Mucosa of descending colon (tissue), 3 donors: ENCODE measurements around the gene COL8A1. TPM values are rescaled to one million over a fixed set of nuclear protein-coding genes. Genes with fewer than 3 reads are reported as not detected.
"Not testable (repeated sequence)": the region's sequence is repeated elsewhere in the genome, so short reads cannot be mapped to it uniquely, and the experiment has no call there.

ENCODE experiments used
- ATAC-seq: fragments of 200-7000 bp; cut with Tn5 transposase; one replicate; pipeline ENCODE4 v1.9.1; 2020; ENCODE audit warnings: mild to moderate bottlenecking, moderate library complexity
- DNase-seq, 3 donors: peaks; one replicate each; pipeline ENCODE4 v3.0.0-alpha.2; 2020
- H3K36me3 ChIP-seq: fragments of 200-600 bp; one replicate; pipeline ENCODE4 v1.8.0; 2021; ENCODE audit warnings: low read depth, mild to moderate bottlenecking
- H3K4me1 ChIP-seq: fragments of 200-600 bp; one replicate; pipeline ENCODE4 v1.8.0; 2021; ENCODE audit warnings: low read depth, mild to moderate bottlenecking
- H3K4me3 ChIP-seq: fragments of 200-600 bp; one replicate; pipeline ENCODE4 v1.8.0; 2021; ENCODE audit warnings: mild to moderate bottlenecking
- H3K9me3 ChIP-seq: fragments of 200-600 bp; one replicate; pipeline ENCODE4 v1.8.0; 2021; ENCODE audit warnings: mild to moderate bottlenecking
- CTCF ChIP-seq: fragments of 200-600 bp; IDR thresholded peaks from one replicate; pipeline ENCODE4 v1.8.0; 2022; ENCODE audit warnings: antibody characterized with exemption, mild to moderate bottlenecking
- intact Hi-C, 2 donors: fragments of 100-400 bp; cut with DNase I in 1 of 2; cut with micrococcal nuclease in 1 of 2; formaldehyde crosslinking; loops; one replicate each; pipeline versions ENCODE4 v1.11.0 to v1.11.1; 2022; cut with DNase I, micrococcal nuclease
- long read RNA-seq, 2 donors: library from polyadenylated mRNA; unstranded; transcript quantifications; one replicate each; pipeline ENCODE4 v2.0.0, GENCODE V29; 2019 to 2021
- total RNA-seq, 3 donors: library from RNA; stranded (reverse); fragmentation: NEBNext Ultra II Directional in 2 of 3; extraction: Animal tissue kit (Norgen Biotek cat#: 25700) in 2 of 3; gene quantifications; one replicate each; pipeline versions ENCODE4 v1.2.1 to v1.2.4, GENCODE V29; 2021 to 2023
- donor health status: DM: no; HTN: no; CAD: no; lungs with moderate emphysema.
- donor health status: DM: no; HTN: no; CAD: no.
- donor health status: DM: no; HTN: yes; CAD: no.

The COL8A1 gene
- 1 to 10 TPM in 2 of 3 donors, under 1 TPM in 1; 0.75 to 7.6 (median 3.8) TPM for total RNA-seq
- long read RNA-seq, donor 1, full-length matches to known transcripts = 16 of 22 reads
- long read RNA-seq, donor 1, partial matches to known transcripts = 3 of 22 reads
- long read RNA-seq, donor 1, other reads (novel, unspliced or antisense) = 3 of 22 reads
- long read RNA-seq, donor 2, full-length matches to known transcripts = 6 of 6 reads
- long read RNA-seq, donor 2, partial matches to known transcripts = 0 of 6 reads
- long read RNA-seq, donor 2, other reads (novel, unspliced or antisense) = 0 of 6 reads

DNA sequence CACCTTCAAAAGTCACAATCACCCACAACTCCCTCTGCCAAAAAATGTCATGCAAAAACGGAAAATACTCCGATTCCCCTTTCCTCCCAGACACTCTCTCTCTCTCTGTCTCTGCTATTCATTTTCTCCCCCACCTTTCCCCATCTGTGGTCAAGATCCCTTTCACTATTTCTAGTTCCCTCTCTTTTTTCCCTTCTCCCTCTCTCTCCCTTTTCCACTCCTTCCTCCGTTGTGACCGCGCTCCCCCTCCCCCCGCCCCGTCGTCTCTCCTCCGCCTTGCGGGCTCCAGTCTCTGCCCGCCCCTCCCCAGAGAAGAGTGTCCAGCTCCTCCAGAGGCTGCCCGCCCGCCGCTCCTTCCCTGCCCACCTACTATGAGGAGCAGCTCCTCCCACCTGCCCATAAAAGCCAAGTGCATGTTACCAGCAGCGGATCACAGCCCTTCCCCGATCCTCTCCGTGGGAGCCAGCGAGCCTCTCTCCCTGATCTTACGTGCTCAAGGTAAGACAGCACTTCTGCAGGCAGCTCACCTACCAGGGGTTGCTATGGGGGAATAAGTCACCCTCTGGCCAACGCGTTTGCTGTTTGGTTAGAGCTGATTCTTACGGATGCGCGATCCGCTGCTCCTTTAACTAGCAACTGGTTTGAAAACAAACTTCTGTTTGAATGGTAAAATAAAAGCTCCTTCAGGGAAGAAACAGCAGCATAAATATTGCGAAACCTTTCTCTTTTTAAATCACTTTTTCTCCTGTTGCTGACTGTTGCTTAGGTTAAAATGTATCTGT is at the start of gene COL8A1:
Gene COL8A1 (plus strand): TSS at position 428 of the 782 bp plus-strand sequence. CDS start 152,089 bp downstream, outside the sequence.
- no peaks in the 10 kb centered on the region for H3K4me1 ChIP-seq
- no peaks in the 10 kb centered on the region for H3K9me3 ChIP-seq
- DNase-seq (peak; percentile 13 to 54 (median 24)), ATAC-seq (peak; percentile 24)
- no peak within 1 kb of the TSS for H3K4me3 ChIP-seq
- TF ChIP-seq CTCF = no peak
- intact Hi-C loops = no loop called here
- no peaks in the 10 kb centered on the region for H3K36me3 ChIP-seq

- H3K4me1 ChIP-seq, intact Hi-C loops, DNase-seq, H3K36me3 ChIP-seq, H3K4me3 ChIP-seq, H3K9me3 ChIP-seq, ATAC-seq: not testable (repeated sequence)
Observed at GRCh38 chr3:99589168-99589567, 49.2 kb upstream of the COL8A1 start.

DNA sequence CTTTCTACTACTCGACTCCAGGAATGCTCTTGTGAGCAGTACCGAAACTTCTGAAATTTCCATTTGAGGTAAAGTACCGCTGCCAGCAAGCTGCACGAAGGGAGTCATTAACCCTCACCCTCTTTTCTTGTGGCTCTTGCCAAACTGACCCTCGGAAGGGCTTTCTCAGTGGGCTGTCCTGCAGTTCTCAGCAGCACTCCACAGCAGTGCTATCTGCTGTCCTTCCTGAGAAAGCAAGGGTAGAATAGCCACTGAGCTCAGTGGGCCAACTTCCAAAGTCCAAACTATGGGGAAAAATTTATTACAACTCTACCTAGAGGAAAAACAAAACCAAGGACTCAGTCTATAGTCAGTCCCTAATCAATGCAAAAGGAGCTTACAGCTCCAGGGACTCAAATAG is 38.5 kb upstream of the COL8A1 start:
- no peak for DNase-seq
- H3K4me3 ChIP-seq = no peak overlapping the region
- no peak for ATAC-seq
- H3K4me1 ChIP-seq = no peaks in the 10 kb centered on the region
- H3K9me3 ChIP-seq = no peaks in the 10 kb centered on the region
- intact Hi-C loops = no loop called here
- TF ChIP-seq CTCF = no peak
- H3K36me3 ChIP-seq = no peaks in the 10 kb centered on the region

- H3K4me1 ChIP-seq = no peaks in the 10 kb centered on the region
- H3K36me3 ChIP-seq = no peaks in the 10 kb centered on the region
- no peaks in the 10 kb centered on the region for H3K9me3 ChIP-seq
- H3K4me3 ChIP-seq = no peak overlapping the region
- ATAC-seq = no peak
- no peak for DNase-seq
- TF ChIP-seq CTCF = no peak
- intact Hi-C loops = no loop called here
Observed at GRCh38 chr3:99601515-99601914, 36.9 kb upstream of the COL8A1 start.

- no peak for TF ChIP-seq CTCF
- no peak for ATAC-seq
- H3K36me3 ChIP-seq = no peaks in the 10 kb centered on the region
- no peaks in the 10 kb centered on the region for H3K4me1 ChIP-seq
- intact Hi-C loops = no loop called here
- H3K9me3 ChIP-seq = no peaks in the 10 kb centered on the region
- peak in 1 of 3 donors; percentile 1 for DNase-seq
- H3K4me3 ChIP-seq = no peak overlapping the region
Observed at GRCh38 chr3:99602183-99602582, 36.2 kb upstream of the COL8A1 start.

GRCh38 chr3:99607151-99607550 is 31.2 kb upstream of the COL8A1 start:
- DNase-seq (no peak), ATAC-seq (no peak)
- Histone ChIP-seq H3K36me3 (no peaks in the 10 kb centered on the region), H3K9me3 (no peaks in the 10 kb centered on the region), H3K4me3 (no peak overlapping the region), H3K4me1 (no peaks in the 10 kb centered on the region)
- TF ChIP-seq CTCF = no peak
- intact Hi-C loops = no loop called here
